NCI-H345 (cell line): ENCODE data around the gene ARL4C.
A peak's percentile ranks its signal among the peaks of the same experiment; 100 is the strongest.

ENCODE experiments used
- DNase-seq: peaks from one replicate; lab custom pipeline; 2025; lab: John Stamatoyannopoulos, UW

The ARL4C gene

GRCh38 chr2:234500394-234501006 is 3.6 kb upstream of the ARL4C start:
- DNase-seq: peak; percentile 67

- DNase-seq: no peak
Observed at GRCh38 chr2:234497594-234498235, 834 bp upstream of the ARL4C start.

- DNase-seq: peak; percentile 52
Observed at GRCh38 chr2:234496055-234496834, 636 bp downstream of the ARL4C start.

GRCh38 chr2:234495251-234496054 is 1.4 kb downstream of the ARL4C start:
- DNase-seq: no peak

GRCh38 chr2:234494361-234495250 is 2.3 kb downstream of the ARL4C start:
- peak; percentile 80 for DNase-seq

GRCh38 chr2:234493796-234494195 is 3.1 kb downstream of the ARL4C start:
- no peak for DNase-seq

GRCh38 chr2:234492717-234493485 is 4.0 kb downstream of the ARL4C start:
- no peak for DNase-seq

- no peak for DNase-seq
Observed at GRCh38 chr2:234491897-234492296, 5.0 kb downstream of the ARL4C start.

GRCh38 chr2:234491281-234491680 is 5.6 kb downstream of the ARL4C start:
- DNase-seq: no peak

- no peak for DNase-seq
Observed at GRCh38 chr2:234490271-234491091, 6.4 kb downstream of the ARL4C start.

- no peak for DNase-seq
Observed at GRCh38 chr2:234488913-234489451, 7.9 kb downstream of the ARL4C start.

- no peak for DNase-seq
Observed at GRCh38 chr2:234488486-234488885, 8.4 kb downstream of the ARL4C start.

- DNase-seq: no peak
Observed at GRCh38 chr2:234487356-234487755, 9.5 kb downstream of the ARL4C start.

GRCh38 chr2:234483568-234484251 is 13.2 kb downstream of the ARL4C start:
- DNase-seq: no peak

- DNase-seq: no peak
Observed at GRCh38 chr2:234481301-234481700, 15.6 kb downstream of the ARL4C start.

GRCh38 chr2:234480337-234480736 is 16.5 kb downstream of the ARL4C start:
- DNase-seq: no peak

- DNase-seq: no peak
Observed at GRCh38 chr2:234479465-234479864, 17.4 kb downstream of the ARL4C start.

- no peak for DNase-seq
Observed at GRCh38 chr2:234478121-234478858, 18.6 kb downstream of the ARL4C start.
